Neural crest cell (in vitro differentiated cells): ENCODE data around the gene SPDYE4. TPM values are rescaled to one million over a fixed set of nuclear protein-coding genes. Genes with fewer than 3 reads are reported as not detected.

Source experiments
- DNase-seq: peaks from one replicate; pipeline ENCODE4 v3.0.0; 2021; ENCODE audit warnings: low read depth, mixed read lengths, low spot score
- H3K27ac Mint-ChIP-seq: one replicate; pipeline ENCODE4 v1.8.0; 2021; ENCODE audit warnings: mild to moderate bottlenecking, mixed read lengths; ENCODE audit not compliant: unreplicated experiment
- H3K27me3 Mint-ChIP-seq: 2 replicates; pipeline ENCODE4 v1.8.0; 2021; ENCODE audit warnings: low read depth, mild to moderate bottlenecking, mixed read lengths
- H3K36me3 Mint-ChIP-seq: 2 replicates; pipeline ENCODE4 v1.8.0; 2021; ENCODE audit warnings: low read depth, mild to moderate bottlenecking, mixed read lengths
- H3K4me1 Mint-ChIP-seq: 2 replicates; pipeline ENCODE4 v1.8.0; 2021; ENCODE audit warnings: mixed read lengths
- H3K4me3 Mint-ChIP-seq: one replicate; pipeline ENCODE4 v1.8.0; 2021; ENCODE audit warnings: mild to moderate bottlenecking, mixed read lengths
- H3K9me3 Mint-ChIP-seq: 2 replicates; pipeline ENCODE4 v1.8.0; 2021; ENCODE audit warnings: mixed read lengths
- CTCF ChIP-seq: fragments of 200-600 bp; sonication (generic); conservative IDR thresholded peaks from 2 replicates; pipeline ENCODE4 v1.5.0; 2021; ENCODE audit warnings: antibody characterized with exemption, mild to moderate bottlenecking
- total RNA-seq: library from RNA; stranded (reverse); gene quantifications from 2 replicates; pipeline ENCODE4 v1.2.1, GENCODE V29; 2021

The SPDYE4 gene
- total RNA-seq, 1 donor from 2014 or later = not detected

DNA sequence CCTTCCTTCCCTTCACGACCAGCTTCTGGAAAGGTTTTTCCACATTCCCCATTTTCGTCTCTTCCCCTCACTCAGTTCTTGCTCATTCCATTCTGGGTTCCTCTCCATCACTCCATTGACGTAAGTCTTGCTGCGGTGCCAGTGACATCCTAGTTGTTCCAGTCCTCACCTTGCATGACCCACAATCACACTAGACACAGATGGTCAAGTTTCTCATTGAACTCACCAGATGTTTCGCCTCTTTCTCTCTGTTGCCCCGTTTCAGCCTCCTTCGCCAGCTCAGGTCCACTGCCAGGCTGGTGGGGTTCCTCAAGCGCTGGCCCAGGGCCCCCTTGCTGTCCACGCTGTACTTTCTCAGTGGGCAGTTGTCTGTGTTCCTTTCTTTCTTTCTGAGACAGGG lies 57.1 kb downstream of the SPDYE4 start:
- Mint-ChIP-seq H3K4me1 (peaks cover 32% of the 10 kb centered on the region), H3K27ac (no peak overlapping the region), H3K4me3 (no peak overlapping the region), H3K36me3 (no peaks in the 10 kb centered on the region), H3K9me3 (peaks cover 7% of the 10 kb centered on the region), H3K27me3 (peaks cover 3% of the 10 kb centered on the region)
- no peak for DNase-seq
- TF ChIP-seq CTCF = no peak

Other genes with a start within 250 kb of the SPDYE4 start
- gene MYH10, start 127.8 kb downstream of the SPDYE4 start, total RNA-seq = 270 and 273 TPM in 2 replicates
- gene CCDC42, start 13.7 kb downstream of the SPDYE4 start, total RNA-seq = not detected in 2 replicates
- gene MFSD6L, start 40.8 kb upstream of the SPDYE4 start, total RNA-seq = not detected in 2 replicates
- not detected in 2 replicates for gene PIK3R6, start 109.1 kb upstream of the SPDYE4 start, total RNA-seq
- 0.52 and 1.4 TPM in 2 replicates for gene PIK3R5, start 207.2 kb upstream of the SPDYE4 start, total RNA-seq